HEK293T (cell line): ENCODE results near the gene CALML3.

ENCODE experiments used
- CTCF ChIA-PET: fragments of 350-600 bp; formaldehyde crosslinking; extraction: SDS; loops from one replicate; lab custom pipeline; 2021; ENCODE audit warnings: antibody characterized with exemption, inconsistent platforms; lab: Yijun Ruan, JAX
- POLR2A ChIA-PET: fragments of 350-600 bp; formaldehyde crosslinking; extraction: SDS; loops from one replicate; lab custom pipeline; 2020; ENCODE audit warnings: antibody characterized with exemption, inconsistent platforms; lab: Yijun Ruan, JAX
- DNase-seq: peaks from one replicate; pipeline ENCODE4 v3.0.0; 2012; ENCODE audit warnings: mixed read lengths; ENCODE audit errors: extremely low spot score
- ARNT ChIP-seq: fragments of 450-650 bp; IDR thresholded peaks from 2 replicates; pipeline ENCODE4 v1.6.1; 2017; ENCODE audit warnings: mild to moderate bottlenecking
- BHLHE40 ChIP-seq: fragments of 450-650 bp; IDR thresholded peaks from 2 replicates; pipeline ENCODE4 v1.6.1; 2016; ENCODE audit warnings: mild to moderate bottlenecking, moderate library complexity, borderline replicate concordance
- CTBP1 ChIP-seq: fragments of 450-650 bp; IDR thresholded peaks from 2 replicates; pipeline ENCODE4 v1.6.1; 2016; ENCODE audit warnings: borderline replicate concordance
- ELF4 ChIP-seq: fragments of 450-650 bp; IDR thresholded peaks from 2 replicates; pipeline ENCODE4 v1.6.1; 2017; ENCODE audit warnings: antibody characterized with exemption
- FOXA1 ChIP-seq: fragments of 450-650 bp; IDR thresholded peaks from 2 replicates; pipeline ENCODE4 v1.6.1; 2016; ENCODE audit warnings: mild to moderate bottlenecking
- FOXK2 ChIP-seq: fragments of 450-650 bp; IDR thresholded peaks from 2 replicates; pipeline ENCODE4 v1.6.1; 2016; ENCODE audit warnings: mild to moderate bottlenecking
- FOXM1 ChIP-seq: fragments of 450-650 bp; IDR thresholded peaks from 2 replicates; pipeline ENCODE4 v1.6.1; 2017; ENCODE audit warnings: mild to moderate bottlenecking, borderline replicate concordance
- HDGF ChIP-seq: fragments of 450-650 bp; IDR thresholded peaks from 2 replicates; pipeline ENCODE4 v1.6.1; 2017; ENCODE audit warnings: antibody characterized with exemption, borderline replicate concordance
- L3MBTL2 ChIP-seq: fragments of 450-650 bp; conservative IDR thresholded peaks from 2 replicates; pipeline ENCODE4 v1.6.1; 2016; ENCODE audit warnings: mild to moderate bottlenecking
- LEF1 ChIP-seq: fragments of 450-650 bp; IDR thresholded peaks from 2 replicates; pipeline ENCODE4 v1.6.1; 2017; ENCODE audit warnings: mild to moderate bottlenecking, borderline replicate concordance
- NFRKB ChIP-seq: fragments of 450-650 bp; IDR thresholded peaks from 2 replicates; pipeline ENCODE4 v1.6.1; 2016; ENCODE audit warnings: mild to moderate bottlenecking, moderate library complexity
- PKNOX1 ChIP-seq: fragments of 450-650 bp; IDR thresholded peaks from 2 replicates; pipeline ENCODE4 v1.6.1; 2016
- SP1 ChIP-seq: fragments of 450-650 bp; IDR thresholded peaks from 2 replicates; pipeline ENCODE4 v1.6.1; 2017
- SUZ12 ChIP-seq: fragments of 450-650 bp; IDR thresholded peaks from 2 replicates; pipeline ENCODE4 v1.6.1; 2016; ENCODE audit warnings: mild to moderate bottlenecking
- TARDBP ChIP-seq: fragments of 450-650 bp; IDR thresholded peaks from 2 replicates; pipeline ENCODE4 v1.6.1; 2016
- ZNF384 ChIP-seq: fragments of 450-650 bp; IDR thresholded peaks from 2 replicates; pipeline ENCODE4 v1.6.1; 2016

Gene CALML3

GRCh38 chr10:5547681-5547930 lies 22.8 kb downstream of the CALML3 start:
- DNase-seq: no peak
- no peak for TF ChIP-seq FOXM1
- no peak for TF ChIP-seq SP1
- no peak for TF ChIP-seq SUZ12
- TF ChIP-seq ARNT: no peak
- no peak for TF ChIP-seq NFRKB
- no peak for TF ChIP-seq LEF1
- no peak for TF ChIP-seq PKNOX1
- TF ChIP-seq BHLHE40: no peak
- no peak for TF ChIP-seq L3MBTL2
- no peak for TF ChIP-seq CTBP1
- TF ChIP-seq HDGF: no peak
- no peak for TF ChIP-seq ZNF384
- TF ChIP-seq TARDBP: no peak
- no peak for TF ChIP-seq FOXA1
- no peak for TF ChIP-seq FOXK2
- no peak for TF ChIP-seq ELF4
- POLR2A ChIA-PET: interaction anchor here (0.9 kb wide), 1 partner anchor 45 kb away, joined by 3 read pairs; no protein-coding TSS in a partner anchor
- CTCF ChIA-PET: no interaction called here

- TF ChIP-seq CTBP1 (no peak), BHLHE40 (no peak), PKNOX1 (no peak)
- no peak for DNase-seq
- ChIA-PET POLR2A (interaction anchor here (0.5 to 1.5 kb wide), 6 partner anchors 14 to 342 kb away, joined by 3 to 5 read pairs (median 4); partner anchors contain the start of genes ANKRD16 and FBH1), CTCF (interaction anchor here (1.2 to 1.4 kb wide), 2 partner anchors 12 to 82 kb away, joined by 3 to 4 read pairs; no protein-coding TSS in a partner anchor)
Measured at GRCh38 chr10:5547931-5548660, 23.3 kb downstream of the CALML3 start.

- TF ChIP-seq SP1 (no peak), FOXM1 (no peak), ARNT (no peak), LEF1 (no peak), ZNF384 (no peak), PKNOX1 (no peak), TARDBP (no peak), SUZ12 (no peak), CTBP1 (no peak), L3MBTL2 (no peak), FOXK2 (no peak), ELF4 (no peak), BHLHE40 (no peak), NFRKB (no peak), FOXA1 (no peak), HDGF (no peak)
- DNase-seq: no peak
- ChIA-PET POLR2A (interaction anchor here (1.0 to 1.5 kb wide), 4 partner anchors 14 to 340 kb away, joined by 3 to 5 read pairs (median 4); partner anchors contain the start of genes ANKRD16 and FBH1), CTCF (interaction anchor here (0.6 to 1.4 kb wide), 3 partner anchors 10 to 324 kb away, joined by 3 to 4 read pairs (median 3); no protein-coding TSS in a partner anchor)
Measured at GRCh38 chr10:5549462-5550249, 24.9 kb downstream of the CALML3 start.

GRCh38 chr10:5550250-5550545 lies 25.4 kb downstream of the CALML3 start:
- POLR2A ChIA-PET: interaction anchor here (1.0 kb wide), 1 partner anchor 17 kb away, joined by 4 read pairs; no protein-coding TSS in a partner anchor
- CTCF ChIA-PET: interaction anchor here (0.6 kb wide), 1 partner anchor 323 kb away, joined by 3 read pairs; no protein-coding TSS in a partner anchor
- no peak for TF ChIP-seq SUZ12
- TF ChIP-seq L3MBTL2: no peak
- TF ChIP-seq FOXM1: no peak
- no peak for TF ChIP-seq BHLHE40
- no peak for TF ChIP-seq NFRKB
- no peak for TF ChIP-seq LEF1
- TF ChIP-seq FOXA1: no peak
- TF ChIP-seq PKNOX1: no peak
- TF ChIP-seq CTBP1: no peak
- no peak for TF ChIP-seq ARNT
- no peak for TF ChIP-seq TARDBP
- TF ChIP-seq ZNF384: no peak
- TF ChIP-seq ELF4: no peak
- no peak for TF ChIP-seq FOXK2
- no peak for TF ChIP-seq HDGF
- TF ChIP-seq SP1: no peak
- no peak for DNase-seq
